HG03469 (cell line): ENCODE data around the gene DLG5.

Experiments used
- ATAC-seq: cut with Tn5 transposase; IDR thresholded peaks from one replicate; pipeline ENCODE4 v1.9.1; 2021; ENCODE audit warnings: mild to moderate bottlenecking, moderate library complexity, moderate number of reproducible peaks; ENCODE audit not compliant: unreplicated experiment

Gene DLG5

GRCh38 chr10:77896058-77896457 lies 30.5 kb downstream of the DLG5 start:
- ATAC-seq = no peak

- no peak for ATAC-seq
These were observed 32.5 kb downstream of the DLG5 start for GRCh38 chr10:77894058-77894457.

- ATAC-seq = no peak
These were observed 33.2 kb downstream of the DLG5 start for GRCh38 chr10:77893386-77893785.

DNA sequence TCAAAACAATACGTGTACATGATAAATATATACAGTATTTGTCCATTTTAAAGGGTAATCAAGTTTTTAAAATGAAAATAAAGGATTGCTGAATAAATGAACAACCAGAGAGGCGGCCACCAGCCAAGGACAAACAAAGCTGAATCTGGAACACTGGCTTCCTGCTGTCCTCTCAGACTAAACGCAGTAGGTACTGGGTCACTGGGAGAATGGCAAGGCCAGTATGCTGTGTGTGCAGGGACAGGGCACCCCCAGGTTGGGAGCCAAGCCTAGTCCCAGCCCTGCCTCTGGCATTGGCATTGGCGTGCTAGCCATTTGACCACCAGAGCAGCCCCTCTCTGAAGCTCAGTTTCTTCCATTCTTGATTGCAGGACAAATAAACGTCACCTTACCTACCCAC lies 33.8 kb downstream of the DLG5 start:
- ATAC-seq = no peak

DNA sequence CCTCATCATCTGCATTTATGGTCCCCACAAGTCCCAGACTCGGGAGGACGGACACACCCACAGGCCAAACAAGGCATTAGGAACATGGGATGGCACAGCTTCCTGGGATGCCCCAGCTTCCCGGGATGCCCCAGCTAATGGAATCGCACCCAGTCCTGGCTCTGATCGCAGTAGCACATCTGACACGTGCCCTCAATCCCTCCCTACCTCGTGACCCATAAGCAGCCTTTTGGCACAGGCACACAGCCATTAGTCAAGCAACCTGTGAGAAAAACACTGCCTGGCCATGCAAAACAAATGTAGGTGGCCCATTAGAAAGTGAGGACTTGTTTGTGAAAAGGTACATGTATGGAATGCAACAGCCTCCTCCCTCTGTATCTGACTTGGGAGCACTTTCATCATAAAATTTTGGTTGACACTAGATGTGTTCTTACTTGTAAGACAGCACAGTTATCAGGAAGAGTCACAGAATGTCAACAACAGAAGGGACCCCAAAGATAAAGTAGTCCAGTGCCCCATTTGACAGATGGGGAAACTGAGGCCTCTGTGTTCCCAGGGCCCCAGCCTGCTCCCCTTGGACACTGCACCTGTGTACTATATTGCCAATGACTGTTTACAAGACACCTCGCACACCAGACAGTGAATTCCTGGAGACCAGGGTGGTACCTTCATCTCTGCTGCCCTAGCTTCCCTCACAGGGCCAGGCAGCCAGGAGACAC lies 34.4 kb downstream of the DLG5 start:
- no peak for ATAC-seq

DNA sequence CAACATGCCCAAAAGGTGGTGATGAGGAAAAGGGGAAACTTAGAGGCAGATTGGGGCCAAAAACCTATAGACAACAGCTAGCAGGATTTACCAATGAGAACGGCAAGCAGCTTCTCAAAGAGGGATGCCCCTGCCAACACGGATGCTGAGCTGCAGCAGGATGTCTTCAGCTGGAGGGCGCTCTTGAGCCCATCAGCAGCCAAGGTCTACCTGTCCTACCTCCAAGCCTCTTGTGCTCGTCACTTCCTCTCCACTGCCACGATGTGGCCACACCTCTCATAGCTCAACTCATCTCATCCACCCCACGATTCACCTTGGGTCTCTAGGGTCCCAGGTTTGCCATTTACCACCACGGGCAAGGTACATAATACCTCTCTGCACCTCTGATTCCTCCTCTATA lies 36.5 kb downstream of the DLG5 start:
- ATAC-seq = no peak

GRCh38 chr10:77889277-77889903 lies 37.2 kb downstream of the DLG5 start:
- no peak for ATAC-seq

DNA sequence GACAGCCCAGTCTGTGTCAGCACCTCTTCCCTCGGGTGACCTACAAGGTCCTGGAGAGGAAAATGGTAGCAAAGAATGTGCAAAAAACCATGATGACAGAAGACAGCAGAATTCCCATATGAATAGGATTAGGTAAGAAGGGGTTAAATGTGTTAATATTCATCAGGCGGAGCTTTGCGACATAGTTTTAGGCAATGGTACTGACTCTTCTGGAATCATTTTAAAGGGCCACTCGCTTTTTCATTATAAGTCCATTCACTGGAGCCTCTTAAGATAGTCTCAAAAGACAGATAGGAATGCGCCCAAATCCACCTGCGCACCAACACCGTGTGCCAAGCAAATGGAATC lies 38.2 kb downstream of the DLG5 start:
- no peak for ATAC-seq

DNA sequence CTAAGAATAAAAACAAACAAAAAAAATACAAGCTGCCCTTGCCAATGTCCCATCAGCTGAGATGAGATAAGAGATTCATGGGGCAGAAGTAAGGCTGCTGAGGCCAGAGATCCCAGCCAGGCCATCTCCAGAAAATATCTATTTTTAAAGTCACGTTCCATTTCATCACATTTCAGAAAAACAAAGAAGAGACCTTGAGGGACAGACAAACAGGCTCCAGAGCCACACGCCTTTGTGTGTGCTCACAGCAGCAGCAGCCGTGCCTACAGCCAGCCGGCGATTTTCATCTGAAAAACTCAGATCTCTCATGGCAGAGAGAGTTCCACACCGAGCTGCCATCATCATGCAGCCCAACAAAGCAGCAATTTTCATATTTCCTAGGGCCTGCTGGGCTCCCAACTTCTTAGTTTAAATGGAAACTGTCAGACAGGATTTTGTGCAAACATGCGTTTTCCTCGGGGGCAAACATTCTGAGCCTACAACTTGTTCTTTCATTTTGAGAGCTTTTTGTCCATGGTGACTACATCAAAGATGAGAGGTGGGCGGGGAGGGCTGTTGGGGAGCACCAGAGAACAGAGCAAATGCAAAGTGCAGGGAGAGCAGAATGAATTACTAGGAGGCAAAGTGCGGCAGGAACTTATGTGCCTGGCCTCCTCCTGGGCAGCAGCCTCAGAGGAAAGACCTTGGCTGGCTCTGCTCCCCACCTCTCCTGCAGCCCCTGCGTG lies 38.8 kb downstream of the DLG5 start:
- no peak for ATAC-seq

GRCh38 chr10:77886795-77887355 lies 39.7 kb downstream of the DLG5 start:
- ATAC-seq = no peak

DNA sequence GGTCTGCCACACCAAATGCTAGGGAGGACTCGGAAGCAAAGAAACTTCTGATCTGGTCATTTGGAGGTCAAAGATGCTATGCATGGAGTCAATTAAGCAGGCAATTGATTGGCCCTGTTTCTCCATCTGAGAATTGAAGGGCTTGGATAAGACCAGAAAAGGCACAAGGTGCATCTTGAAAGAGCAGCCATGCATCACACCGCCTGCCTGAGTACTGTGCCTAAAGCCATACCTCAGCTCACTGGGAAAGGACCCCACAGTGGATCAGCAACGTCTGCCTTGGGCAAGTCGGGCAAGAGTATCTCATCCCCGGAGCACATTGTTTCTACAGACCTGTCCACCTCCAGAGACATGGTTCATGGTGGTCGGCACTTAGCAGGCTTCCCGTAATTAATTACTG lies 42.4 kb downstream of the DLG5 start:
- no peak for ATAC-seq

GRCh38 chr10:77881636-77882035 lies 44.9 kb downstream of the DLG5 start:
- ATAC-seq = no peak

DNA sequence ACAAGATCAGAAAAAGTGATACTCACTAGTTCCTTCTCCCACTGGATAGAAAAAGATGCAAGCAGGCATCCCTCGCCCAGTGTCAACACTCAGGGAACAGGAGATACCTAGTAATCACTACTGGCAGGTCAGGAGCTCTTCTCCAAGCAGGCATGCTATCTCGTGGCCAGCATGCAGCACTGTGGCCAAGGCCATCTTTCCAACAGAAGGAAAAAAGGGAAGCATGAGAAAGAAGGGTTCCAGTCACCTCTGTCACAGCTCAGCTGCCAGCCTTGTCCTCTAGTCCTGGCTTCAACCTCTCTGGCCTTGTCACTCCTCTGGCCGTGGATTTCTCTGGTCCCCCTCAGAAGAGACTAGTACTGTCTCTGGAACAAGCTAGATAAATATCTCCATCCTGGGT lies 45.3 kb downstream of the DLG5 start:
- no peak for ATAC-seq

- no peak for ATAC-seq
These were observed 46.8 kb downstream of the DLG5 start for GRCh38 chr10:77879710-77880109.

DNA sequence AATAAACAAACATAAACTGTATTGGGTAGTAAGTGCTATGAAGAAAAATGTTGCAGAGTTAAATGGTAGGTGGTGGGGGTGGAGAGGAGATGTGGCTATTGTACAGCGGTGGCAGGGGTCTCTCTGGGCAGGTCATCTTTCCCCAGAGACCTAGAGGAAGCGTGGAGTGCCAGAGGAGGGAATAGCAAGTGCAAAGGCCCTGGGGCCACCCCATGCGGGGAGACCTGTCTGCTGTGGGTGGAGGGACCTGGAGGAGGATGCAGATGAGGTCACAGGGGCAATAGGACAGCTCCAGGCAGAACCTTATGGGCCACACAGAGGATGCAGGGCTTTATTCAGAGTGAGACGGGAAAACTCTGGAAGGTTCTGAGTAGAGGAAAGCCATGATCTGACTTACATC lies 47.5 kb downstream of the DLG5 start:
- ATAC-seq = no peak

- ATAC-seq = peak; percentile 77
These were observed 48.9 kb downstream of the DLG5 start for GRCh38 chr10:77877441-77878344.

GRCh38 chr10:77875730-77876129 lies 50.8 kb downstream of the DLG5 start:
- no peak for ATAC-seq

GRCh38 chr10:77874872-77875271 lies 51.7 kb downstream of the DLG5 start:
- ATAC-seq = no peak

DNA sequence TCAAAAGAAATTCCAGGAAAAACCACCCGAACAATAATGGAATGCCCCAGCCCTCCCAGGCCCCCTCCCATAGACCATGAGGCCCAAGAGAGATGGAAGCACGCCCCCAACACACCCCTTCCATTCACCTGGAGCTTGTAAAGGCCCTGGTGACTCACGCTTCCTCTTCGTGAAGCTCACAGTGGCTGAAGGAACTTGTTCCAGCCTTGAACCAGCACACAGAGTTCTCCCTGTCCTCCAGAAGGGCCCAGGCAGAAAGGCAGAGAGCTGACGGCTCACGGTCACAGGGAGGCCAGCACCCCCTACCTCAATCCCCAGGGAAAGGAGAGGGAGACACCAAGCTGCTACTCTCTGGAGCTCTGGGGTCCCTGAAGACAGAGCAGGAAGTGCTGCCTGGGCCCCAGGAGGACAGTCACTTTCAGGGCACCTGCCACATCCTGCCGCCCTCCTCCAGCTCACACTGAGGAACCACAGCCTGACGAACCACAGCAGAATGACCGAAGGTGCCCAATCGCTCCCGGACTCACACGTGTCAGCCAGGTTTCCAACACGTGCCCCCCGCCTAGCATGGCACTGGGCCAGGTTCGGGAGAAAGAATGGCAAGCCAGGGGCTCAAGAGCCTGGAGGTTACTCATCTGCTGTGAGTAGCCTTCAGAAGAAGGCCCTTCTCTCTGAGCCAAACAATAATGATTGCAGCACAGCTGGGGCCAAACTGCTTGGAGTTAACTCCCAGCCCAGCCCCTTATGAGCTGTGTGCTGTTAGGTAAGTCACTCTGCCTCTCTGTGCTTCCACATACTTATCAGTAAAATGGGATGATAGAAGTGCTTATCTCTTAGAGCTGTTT lies 52.8 kb downstream of the DLG5 start:
- peak; percentile 48 for ATAC-seq

GRCh38 chr10:77872947-77873535 lies 53.5 kb downstream of the DLG5 start:
- ATAC-seq = no peak
